ENCODE measurements around the gene SPACA6.
"Not testable (repeated sequence)": the region's sequence is repeated elsewhere in the genome, so short reads cannot be mapped to it uniquely, and the experiment has no call there.

The SPACA6 gene

DNA sequence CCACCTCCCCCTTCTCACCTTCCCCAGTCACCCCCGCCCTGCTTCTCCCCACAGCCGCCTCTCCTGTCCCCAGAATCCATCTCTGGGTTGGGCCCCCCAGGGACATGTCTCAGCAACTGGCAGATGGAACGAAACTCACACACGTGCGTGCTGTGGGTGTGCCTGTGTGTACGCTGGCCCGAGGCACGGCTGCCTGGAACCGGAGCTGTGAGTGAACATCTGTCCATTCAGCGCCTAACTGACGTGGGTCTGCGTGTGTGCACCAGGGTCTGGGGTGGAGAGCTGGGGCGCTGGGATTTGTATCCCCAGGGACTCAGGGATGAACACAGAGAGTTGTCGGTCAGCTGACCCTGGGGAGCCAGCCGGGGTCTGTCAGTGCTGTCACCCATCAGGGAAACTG, 31.4 kb downstream of the SPACA6 start:
- no peaks in the 10 kb centered on the region for H3K9me3 ChIP-seq (ENCODE audit: control insufficient read depth, insufficient read depth, low read length)
- H3K9ac ChIP-seq (ENCODE audit: low read depth, low read length) = no peak overlapping the region
- no peaks in the 10 kb centered on the region for H3K36me3 ChIP-seq (ENCODE audit: insufficient read depth, low read length)
- peaks cover 3% of the 10 kb centered on the region; the same call in 1 of the 2 replicates for H3K4me1 ChIP-seq (ENCODE audit: insufficient read depth, low read length)

- H3K9ac ChIP-seq (ENCODE audit: low read depth, low read length) = no peak overlapping the region
- H3K9me3 ChIP-seq (ENCODE audit: control insufficient read depth, insufficient read depth, low read length) = no peaks in the 10 kb centered on the region
- H3K36me3 ChIP-seq (ENCODE audit: insufficient read depth, low read length) = no peaks in the 10 kb centered on the region
- peaks cover 3% of the 10 kb centered on the region; the same call in 1 of the 2 replicates for H3K4me1 ChIP-seq (ENCODE audit: insufficient read depth, low read length)
Measured at GRCh38 chr19:51726049-51726448, 32.9 kb downstream of the SPACA6 start.

DNA sequence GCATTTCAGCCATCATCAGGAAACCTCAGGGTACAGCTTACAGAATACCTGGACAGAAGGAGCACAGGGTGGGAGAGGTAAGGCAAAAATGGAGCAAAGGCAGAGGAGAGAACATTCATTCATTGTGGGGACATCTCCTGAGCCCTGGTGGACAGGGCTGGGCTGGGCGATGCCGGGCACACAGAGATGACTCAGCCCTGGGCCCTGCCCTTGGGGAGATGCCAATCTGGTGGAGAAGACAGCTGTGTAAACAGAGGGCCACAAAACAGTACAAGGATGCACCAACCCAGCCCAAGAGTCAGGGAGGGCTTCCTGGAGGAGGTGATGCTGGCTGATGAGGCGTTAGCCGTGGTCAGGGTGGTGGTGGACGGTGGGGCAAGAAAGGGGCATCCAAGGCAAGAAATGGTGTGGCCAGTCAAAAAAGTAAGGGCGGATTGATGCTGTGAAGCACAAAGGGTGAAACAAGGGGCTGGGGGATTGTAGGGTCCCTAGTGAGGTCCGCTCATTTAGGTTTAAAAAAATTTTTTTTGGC, 34.3 kb downstream of the SPACA6 start:
- H3K9me3 ChIP-seq (ENCODE audit: control insufficient read depth, insufficient read depth, low read length) = no peaks in the 10 kb centered on the region
- no peaks in the 10 kb centered on the region for H3K36me3 ChIP-seq (ENCODE audit: insufficient read depth, low read length)
- no peak overlapping the region for H3K9ac ChIP-seq (ENCODE audit: low read depth, low read length)
- peaks cover 3% of the 10 kb centered on the region; the same call in 1 of the 2 replicates for H3K4me1 ChIP-seq (ENCODE audit: insufficient read depth, low read length)

- H3K9ac ChIP-seq (ENCODE audit: low read depth, low read length) = no peak overlapping the region
- H3K36me3 ChIP-seq (ENCODE audit: insufficient read depth, low read length) = no peaks in the 10 kb centered on the region
- H3K4me1 ChIP-seq (ENCODE audit: insufficient read depth, low read length) = peaks cover 8% of the 10 kb centered on the region
- no peaks in the 10 kb centered on the region for H3K9me3 ChIP-seq (ENCODE audit: control insufficient read depth, insufficient read depth, low read length)
Measured at GRCh38 chr19:51729781-51730180, 36.7 kb downstream of the SPACA6 start.

DNA sequence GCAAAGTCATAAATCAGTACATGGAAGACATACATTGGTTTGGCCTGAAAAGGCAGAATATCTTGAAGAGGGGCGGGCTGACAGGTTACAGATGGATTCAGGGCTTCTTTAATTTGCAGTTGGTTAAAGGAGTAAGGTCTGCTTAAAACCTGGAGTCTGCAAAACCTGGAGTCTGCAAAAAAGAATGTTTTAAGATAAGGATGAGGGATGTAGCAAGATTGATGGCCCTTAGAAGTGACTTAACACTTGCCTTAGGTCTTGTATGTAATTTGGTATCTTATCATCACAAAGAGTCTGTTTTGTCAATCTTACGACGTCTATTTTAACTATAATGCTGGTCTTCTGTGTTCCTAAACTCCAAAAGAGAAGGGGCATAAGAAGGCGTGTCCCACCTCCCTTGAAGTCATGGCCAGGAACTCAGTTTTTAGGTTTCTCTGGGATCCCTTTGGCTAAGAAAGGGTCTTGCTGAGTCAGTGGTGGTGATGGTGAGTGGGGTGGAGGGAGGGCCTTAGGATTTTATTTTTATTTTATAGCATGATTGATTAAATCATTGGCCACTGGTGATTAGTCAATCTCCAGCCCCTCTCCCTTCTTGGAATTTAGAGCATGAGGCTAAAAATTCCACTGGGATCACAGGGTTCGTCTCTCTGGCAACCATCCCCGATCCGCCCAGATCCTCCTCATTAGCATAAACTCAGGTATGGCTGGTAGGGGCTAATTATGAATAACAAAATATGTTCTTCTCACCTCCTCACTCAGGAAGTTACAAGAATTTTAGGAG, 40.8 kb downstream of the SPACA6 start:
- Histone ChIP-seq H3K9me3 (ENCODE audit: control insufficient read depth, insufficient read depth, low read length) (no peaks in the 10 kb centered on the region), H3K4me1 (ENCODE audit: insufficient read depth, low read length) (peaks cover 8% of the 10 kb centered on the region; the same call in 1 of the 2 replicates), H3K36me3 (ENCODE audit: insufficient read depth, low read length) (no peaks in the 10 kb centered on the region), H3K9ac (ENCODE audit: low read depth, low read length) (no peak overlapping the region)

- H3K9ac ChIP-seq (ENCODE audit: low read depth, low read length) = no peak overlapping the region
- H3K36me3 ChIP-seq (ENCODE audit: insufficient read depth, low read length) = no peaks in the 10 kb centered on the region
- H3K9me3 ChIP-seq (ENCODE audit: control insufficient read depth, insufficient read depth, low read length) = no peaks in the 10 kb centered on the region
- H3K4me1 ChIP-seq (ENCODE audit: insufficient read depth, low read length) = peaks cover 8% of the 10 kb centered on the region; the same call in 1 of the 2 replicates
Measured at GRCh38 chr19:51735759-51736449, 42.8 kb downstream of the SPACA6 start.

- H3K36me3 ChIP-seq (ENCODE audit: insufficient read depth, low read length) = no peaks in the 10 kb centered on the region
- H3K9ac ChIP-seq (ENCODE audit: low read depth, low read length) = no peak overlapping the region
- H3K4me1 ChIP-seq (ENCODE audit: insufficient read depth, low read length) = peaks cover 8% of the 10 kb centered on the region; the same call in 1 of the 2 replicates
- H3K9me3 ChIP-seq (ENCODE audit: control insufficient read depth, insufficient read depth, low read length) = no peaks in the 10 kb centered on the region
Measured at GRCh38 chr19:51737389-51737788, 44.3 kb downstream of the SPACA6 start.

- Histone ChIP-seq H3K36me3 (ENCODE audit: insufficient read depth, low read length) (no peaks in the 10 kb centered on the region), H3K9me3 (ENCODE audit: control insufficient read depth, insufficient read depth, low read length) (no peaks in the 10 kb centered on the region), H3K9ac (ENCODE audit: low read depth, low read length) (no peak overlapping the region), H3K4me1 (ENCODE audit: insufficient read depth, low read length) (peaks cover 8% of the 10 kb centered on the region; the same call in 1 of the 2 replicates)
Measured at GRCh38 chr19:51737924-51738323, 44.8 kb downstream of the SPACA6 start.

- not testable (repeated sequence) for H3K9me3 ChIP-seq (ENCODE audit: control insufficient read depth, insufficient read depth, low read length); H3K9ac ChIP-seq (ENCODE audit: low read depth, low read length); H3K36me3 ChIP-seq (ENCODE audit: insufficient read depth, low read length); H3K4me1 ChIP-seq (ENCODE audit: insufficient read depth, low read length)
Measured at GRCh38 chr19:51738523-51738922, 45.4 kb downstream of the SPACA6 start.

- Histone ChIP-seq H3K9me3 (ENCODE audit: control insufficient read depth, insufficient read depth, low read length) (no peaks in the 10 kb centered on the region), H3K4me1 (ENCODE audit: insufficient read depth, low read length) (no peaks in the 10 kb centered on the region), H3K36me3 (ENCODE audit: insufficient read depth, low read length) (no peaks in the 10 kb centered on the region), H3K9ac (ENCODE audit: low read depth, low read length) (no peak overlapping the region)
Measured at GRCh38 chr19:51739466-51740213, 46.5 kb downstream of the SPACA6 start.

- Histone ChIP-seq H3K36me3 (ENCODE audit: insufficient read depth, low read length) (no peaks in the 10 kb centered on the region), H3K9me3 (ENCODE audit: control insufficient read depth, insufficient read depth, low read length) (no peaks in the 10 kb centered on the region), H3K4me1 (ENCODE audit: insufficient read depth, low read length) (no peaks in the 10 kb centered on the region), H3K9ac (ENCODE audit: low read depth, low read length) (no peak overlapping the region)
Measured at GRCh38 chr19:51740356-51740755, 47.2 kb downstream of the SPACA6 start.

DNA sequence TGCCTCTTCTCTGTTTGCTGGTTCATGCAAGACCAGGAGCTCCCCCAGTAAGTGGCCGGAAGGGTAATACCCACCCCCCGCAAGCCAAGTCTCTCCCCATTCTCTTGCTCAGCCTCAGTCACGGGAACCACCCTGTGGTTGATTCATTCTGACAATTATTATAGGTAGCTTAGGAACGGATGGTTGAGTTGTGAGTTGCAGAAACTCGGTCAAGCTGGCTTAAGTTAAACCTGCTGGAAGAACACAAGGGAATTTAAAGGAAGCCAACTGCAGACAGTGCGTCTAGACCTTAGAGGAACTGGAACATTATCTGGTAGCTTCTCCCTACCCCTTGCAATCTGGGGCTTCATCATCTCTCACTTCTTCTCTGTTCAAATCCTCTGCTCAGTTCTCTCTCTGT, 49.7 kb downstream of the SPACA6 start:
- no peak overlapping the region for H3K9ac ChIP-seq (ENCODE audit: low read depth, low read length)
- no peaks in the 10 kb centered on the region for H3K9me3 ChIP-seq (ENCODE audit: control insufficient read depth, insufficient read depth, low read length)
- H3K4me1 ChIP-seq (ENCODE audit: insufficient read depth, low read length) = no peaks in the 10 kb centered on the region
- no peaks in the 10 kb centered on the region for H3K36me3 ChIP-seq (ENCODE audit: insufficient read depth, low read length)

GRCh38 chr19:51743405-51743804, 50.3 kb downstream of the SPACA6 start:
- H3K9ac ChIP-seq (ENCODE audit: low read depth, low read length) = no peak overlapping the region
- H3K9me3 ChIP-seq (ENCODE audit: control insufficient read depth, insufficient read depth, low read length) = no peaks in the 10 kb centered on the region
- H3K36me3 ChIP-seq (ENCODE audit: insufficient read depth, low read length) = no peaks in the 10 kb centered on the region
- H3K4me1 ChIP-seq (ENCODE audit: insufficient read depth, low read length) = no peaks in the 10 kb centered on the region

DNA sequence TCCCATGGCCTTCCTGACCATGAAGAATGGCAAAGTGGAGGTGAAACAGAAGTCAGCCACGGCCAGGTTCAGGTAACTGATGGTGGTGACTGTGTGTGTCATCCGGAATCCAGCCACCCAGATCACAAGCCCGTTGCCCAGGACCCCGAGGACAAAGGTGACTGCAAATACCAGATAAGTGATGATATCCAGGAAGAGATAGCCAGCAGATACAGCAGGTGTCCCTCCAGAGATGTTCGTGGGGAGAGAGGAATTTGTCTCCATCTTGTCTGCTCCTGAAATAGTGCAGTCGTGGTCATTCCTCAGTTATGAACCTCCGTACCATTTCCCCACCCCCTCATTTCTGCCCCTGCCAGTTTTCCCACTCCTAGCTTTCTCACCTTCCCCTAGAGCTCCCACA, 53.6 kb downstream of the SPACA6 start:
- Histone ChIP-seq H3K4me1 (ENCODE audit: insufficient read depth, low read length) (no peaks in the 10 kb centered on the region), H3K9ac (ENCODE audit: low read depth, low read length) (no peak overlapping the region), H3K9me3 (ENCODE audit: control insufficient read depth, insufficient read depth, low read length) (no peaks in the 10 kb centered on the region), H3K36me3 (ENCODE audit: insufficient read depth, low read length) (no peaks in the 10 kb centered on the region)
